Motor neuron (in vitro differentiated cells): ENCODE data around the gene FRMD7. TPM values are rescaled to one million over a fixed set of nuclear protein-coding genes. Genes with fewer than 3 reads are reported as not detected.
"Not testable (repeated sequence)": the region's sequence is repeated elsewhere in the genome, so short reads cannot be mapped to it uniquely, and the experiment has no call there.

Experiments used
- ATAC-seq, 8 experiments: fragments of 200-7000 bp; cut with Tn5 transposase; replicated peaks in 6 of 8; 2 replicates each; pipeline ENCODE4 v1.8.0; 2021; ENCODE audit warnings: mild to moderate bottlenecking in 8 of 8, moderate library complexity in 8 of 8
- H3K27ac ChIP-seq, 2 donors: fragments of 250-450 bp; sonication (Bioruptor Pico); 2 replicates each; pipeline ENCODE4 v1.9.0; 2021; ENCODE audit warnings: antibody characterized with exemption in 2 of 2, mild to moderate bottlenecking in 2 of 2, moderate library complexity in 1 of 2
- H3K4me1 ChIP-seq, 2 donors: fragments of 250-450 bp; sonication (Bioruptor Pico); replicated peaks in 1 of 2; 2 replicates each; pipeline ENCODE4 v1.6.1; 2021; ENCODE audit warnings: antibody characterized with exemption in 2 of 2, mild to moderate bottlenecking in 2 of 2, moderate library complexity in 1 of 2
- H3K4me3 ChIP-seq, 5 donors: fragments of 250-450 bp; sonication (Bioruptor Pico); 2 replicates each; pipeline ENCODE4 v1.9.0; 2021; ENCODE audit warnings: antibody characterized with exemption in 5 of 5, mild to moderate bottlenecking in 5 of 5, moderate library complexity in 4 of 5
- WGBS, 10 experiments: fragments of 450-650 bp; shearing (Covaris generic); methylation state at CpG; one replicate each; pipeline ENCODE4 v1.0.0; 2022; 5-methylcytosine and 5-hydroxymethylcytosine counted together
- in situ Hi-C, 9 experiments: fragments of 400-800 bp; cut with MboI; loops; one replicate each; pipeline ENCODE4 v1.15.0; 2021; ENCODE audit warnings: low sequenced_read_pairs in 9 of 9, low pct_unique_long_range_greater_than_20kb in 2 of 9; ENCODE audit not compliant: unreplicated experiment in 9 of 9
- total RNA-seq, 8 experiments: library from RNA; unstranded; fragments of 300-600 nt; gene quantifications; 2 replicates each; pipeline versions ENCODE4 v1.2.3 to v1.2.4, GENCODE V29; 2022

Gene FRMD7, protein sequence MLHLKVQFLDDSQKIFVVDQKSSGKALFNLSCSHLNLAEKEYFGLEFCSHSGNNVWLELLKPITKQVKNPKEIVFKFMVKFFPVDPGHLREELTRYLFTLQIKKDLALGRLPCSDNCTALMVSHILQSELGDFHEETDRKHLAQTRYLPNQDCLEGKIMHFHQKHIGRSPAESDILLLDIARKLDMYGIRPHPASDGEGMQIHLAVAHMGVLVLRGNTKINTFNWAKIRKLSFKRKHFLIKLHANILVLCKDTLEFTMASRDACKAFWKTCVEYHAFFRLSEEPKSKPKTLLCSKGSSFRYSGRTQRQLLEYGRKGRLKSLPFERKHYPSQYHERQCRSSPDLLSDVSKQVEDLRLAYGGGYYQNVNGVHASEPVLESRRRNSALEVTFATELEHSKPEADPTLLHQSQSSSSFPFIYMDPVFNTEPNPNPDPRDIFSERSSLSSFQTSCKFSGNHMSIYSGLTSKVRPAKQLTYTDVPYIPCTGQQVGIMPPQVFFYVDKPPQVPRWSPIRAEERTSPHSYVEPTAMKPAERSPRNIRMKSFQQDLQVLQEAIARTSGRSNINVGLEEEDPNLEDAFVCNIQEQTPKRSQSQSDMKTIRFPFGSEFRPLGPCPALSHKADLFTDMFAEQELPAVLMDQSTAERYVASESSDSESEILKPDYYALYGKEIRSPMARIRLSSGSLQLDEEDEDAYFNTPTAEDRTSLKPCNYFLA
- total RNA-seq: under 1 TPM in 7 of 8 experiments, not detected in 1; 0.08 to 0.36 (median 0.16) TPM

DNA sequence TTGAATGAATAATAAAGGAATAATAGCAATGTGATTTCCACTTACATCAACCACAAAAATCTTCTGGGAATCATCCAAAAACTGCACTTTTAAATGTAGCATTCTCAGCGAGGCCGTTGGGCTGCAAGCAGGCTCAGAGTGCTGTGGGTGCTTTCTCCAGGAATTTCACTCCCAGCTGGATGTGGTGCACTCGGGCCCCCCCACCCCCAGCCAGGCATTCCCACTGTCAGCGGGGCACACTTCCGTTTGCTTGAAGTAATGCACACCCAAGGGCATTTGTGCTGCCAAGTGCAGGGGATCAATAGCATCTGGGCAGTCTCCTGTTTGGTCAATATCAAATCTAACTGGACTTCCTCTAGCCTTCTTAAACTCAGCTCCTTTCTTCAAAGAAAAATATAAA lies at the start of gene FRMD7:
Gene FRMD7, minus strand, starts transcription at position 278 of the 400 bp plus-strand sequence. Its CDS starts 176 bp downstream, at position 102.
- 0 to 70% (median 15%) methylated on average over 1 to 5 of the region's 5 CpGs; no CpG with 5 or more reads in 6 of the 10 experiments for WGBS, 10 experiments
- in situ Hi-C loops: no loop called here
- ATAC-seq: no peak
- H3K27ac ChIP-seq: no peak within 1 kb of the TSS
- no peak within 1 kb of the TSS for H3K4me3 ChIP-seq
- no peaks in the 10 kb centered on the region for H3K4me1 ChIP-seq

DNA sequence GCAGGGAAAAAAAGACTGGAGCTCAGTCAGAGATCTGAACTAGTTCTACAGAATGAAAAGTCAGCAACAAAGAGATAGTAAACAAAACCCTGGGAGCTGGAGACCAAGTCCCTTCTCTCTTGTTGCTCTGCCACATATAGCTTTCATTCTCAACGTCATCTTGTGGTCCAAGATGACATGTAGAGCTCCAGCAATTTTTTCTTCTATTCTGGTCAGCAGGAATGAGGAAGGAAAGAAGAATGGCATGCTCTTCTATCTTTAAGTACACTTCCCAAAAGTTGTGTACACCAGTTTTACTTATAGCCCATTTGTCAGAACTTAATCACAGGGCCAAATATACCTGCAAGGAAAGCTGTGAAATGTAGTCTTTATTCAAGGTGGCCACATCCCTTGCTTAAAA lies 45.8 kb upstream of the FRMD7 start:
- in situ Hi-C loops: no loop called here
- Histone ChIP-seq H3K4me3 (no peak overlapping the region), H3K4me1 (no peaks in the 10 kb centered on the region), H3K27ac (no peak overlapping the region)
- no peak for ATAC-seq
- 30 to 100% (median 100%) methylated on average over 1 of the region's 1 CpG; no CpG with 5 or more reads in 7 of the 10 experiments for WGBS, 10 experiments

DNA sequence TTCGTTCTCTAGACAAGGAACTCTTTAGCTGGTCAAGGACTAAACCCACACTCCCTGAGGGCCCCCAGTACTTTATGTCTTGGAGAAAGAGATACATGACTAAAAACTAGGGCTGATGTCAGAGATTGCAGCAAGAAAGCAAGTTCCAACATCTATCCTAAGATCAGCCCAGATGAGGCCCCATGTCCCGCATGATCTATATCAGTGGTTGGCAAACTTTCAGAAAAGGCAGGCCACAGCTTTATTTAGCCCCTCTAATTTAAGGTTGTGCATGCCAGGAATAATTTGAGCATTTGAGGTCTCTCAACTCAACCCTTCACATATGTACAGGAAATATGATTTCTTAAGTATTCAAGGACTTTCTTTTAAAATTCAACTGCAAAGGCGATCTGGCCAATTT lies 44.1 kb upstream of the FRMD7 start:
- H3K27ac ChIP-seq: no peak overlapping the region
- WGBS, 10 experiments: 33 to 100% (median 81%) methylated on average over 1 to 3 of the region's 3 CpGs; no CpG with 5 or more reads in 5 of the 10 experiments
- H3K4me3 ChIP-seq: no peak overlapping the region
- in situ Hi-C loops: no loop called here
- H3K4me1 ChIP-seq: no peaks in the 10 kb centered on the region
- ATAC-seq: no peak

DNA sequence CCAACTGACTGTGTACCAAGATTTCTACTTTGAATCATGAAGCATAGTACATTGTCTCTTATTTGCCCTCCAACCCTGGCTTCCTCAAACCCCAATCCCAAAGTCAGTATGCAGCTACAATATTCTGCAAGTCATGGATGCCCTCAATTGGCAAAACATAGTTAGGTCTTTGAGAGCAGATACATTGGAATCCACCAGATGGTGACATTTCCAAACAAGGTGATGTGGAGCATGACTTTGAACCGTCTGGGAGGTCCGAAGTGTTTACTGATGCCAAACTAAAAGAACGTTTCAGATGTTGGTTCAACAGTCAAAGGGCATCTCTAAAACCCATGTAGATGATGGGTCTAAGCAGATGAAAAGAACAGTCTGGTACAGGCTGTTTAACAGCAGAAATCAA lies 43.7 kb upstream of the FRMD7 start:
- 14 to 92% (median 45%) methylated on average over 2 to 3 of the region's 3 CpGs; no CpG with 5 or more reads in 6 of the 10 experiments for WGBS, 10 experiments
- ATAC-seq: no peak
- in situ Hi-C loops: no loop called here
- Histone ChIP-seq H3K4me1 (no peaks in the 10 kb centered on the region), H3K4me3 (no peak overlapping the region), H3K27ac (no peak overlapping the region)

DNA sequence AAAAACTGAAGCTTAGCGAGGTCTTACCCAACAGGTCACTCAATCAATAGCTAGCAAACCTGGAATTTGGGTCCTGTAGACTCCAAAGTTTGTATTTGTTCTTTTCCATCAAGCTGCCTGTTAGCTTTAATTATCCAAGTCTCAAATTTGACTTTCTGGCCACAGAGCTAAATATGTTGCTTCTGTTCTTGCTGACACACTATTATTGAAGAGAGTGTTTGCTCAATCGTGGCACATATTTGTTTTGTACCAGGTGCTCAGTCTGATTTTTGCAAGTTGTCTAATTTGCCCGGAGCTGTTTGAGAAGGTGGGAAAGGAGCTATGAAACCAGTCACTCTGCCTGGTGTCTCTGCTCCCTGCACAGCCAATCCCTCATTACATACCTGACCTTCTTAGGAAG lies 41.7 kb upstream of the FRMD7 start:
- WGBS, 10 experiments: 15 to 100% (median 54%) methylated on average over 1 to 3 of the region's 3 CpGs; no CpG with 5 or more reads in 6 of the 10 experiments
- ATAC-seq: no peak
- H3K4me3 ChIP-seq: no peak overlapping the region
- H3K4me1 ChIP-seq: no peaks in the 10 kb centered on the region
- in situ Hi-C loops: no loop called here
- H3K27ac ChIP-seq: no peak overlapping the region

DNA sequence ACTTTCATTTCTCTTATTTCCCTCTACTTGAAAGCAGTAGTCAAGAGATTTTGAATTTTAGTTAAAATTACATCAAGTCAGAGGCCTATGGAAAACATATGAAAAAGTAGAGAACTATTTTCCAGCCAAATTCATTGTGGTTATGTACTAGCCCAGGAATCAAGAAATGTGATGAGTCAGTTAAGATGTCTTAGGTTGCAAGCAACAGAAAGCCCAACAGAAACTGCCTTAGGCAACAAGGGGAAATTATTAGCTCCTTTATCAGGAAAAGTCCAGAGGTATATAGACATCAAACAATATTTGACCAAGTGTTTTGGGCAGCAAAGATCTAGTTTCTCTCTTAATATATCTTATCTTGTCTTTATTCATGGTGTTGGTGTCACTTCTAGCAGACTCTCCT lies 37.8 kb upstream of the FRMD7 start:
- H3K4me1 ChIP-seq: no peaks in the 10 kb centered on the region
- H3K27ac ChIP-seq: no peak overlapping the region
- in situ Hi-C loops: no loop called here
- H3K4me3 ChIP-seq: no peak overlapping the region
- ATAC-seq: no peak

DNA sequence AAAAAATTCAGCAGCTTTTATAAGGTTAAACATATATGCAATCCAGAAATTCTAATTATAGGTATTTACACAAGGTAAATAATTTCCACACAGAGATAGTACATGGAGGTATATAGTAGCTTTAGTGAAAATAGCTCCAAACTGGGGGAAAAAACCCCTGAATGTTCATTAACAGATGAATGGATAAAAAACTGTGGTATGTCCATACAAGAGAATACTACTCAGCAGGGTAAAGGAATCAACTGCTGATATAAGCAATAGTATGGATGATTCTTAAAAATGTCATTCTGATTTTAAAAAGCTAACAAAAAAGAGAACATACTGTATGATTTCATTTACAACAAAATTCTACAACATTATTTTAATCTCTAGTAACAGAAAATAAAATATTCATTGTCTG lies 37.2 kb upstream of the FRMD7 start:
- in situ Hi-C loops: no loop called here
- Histone ChIP-seq H3K4me1 (no peaks in the 10 kb centered on the region), H3K27ac (no peak overlapping the region), H3K4me3 (no peak overlapping the region)
- no peak for ATAC-seq

DNA sequence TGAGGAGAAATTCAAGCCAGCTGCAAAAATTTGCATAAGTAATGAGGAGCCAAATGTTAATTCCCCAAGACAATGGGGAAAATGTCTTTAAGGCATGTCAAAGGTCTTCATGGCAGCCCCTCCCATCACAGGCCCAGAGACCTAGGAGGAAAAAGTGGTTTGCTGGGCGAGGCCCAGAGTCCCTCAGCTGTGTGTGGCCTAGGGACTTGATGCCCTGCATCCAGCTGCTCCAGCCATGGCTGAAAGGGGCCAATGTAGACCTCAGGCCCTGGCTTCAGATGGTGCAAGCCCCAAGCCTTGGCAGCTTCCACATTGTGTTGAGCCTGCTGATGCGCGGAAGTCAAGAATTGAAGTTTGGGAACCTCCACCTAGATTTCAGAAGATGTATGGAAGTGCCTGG lies 35.3 kb upstream of the FRMD7 start:
- ATAC-seq, H3K4me3 ChIP-seq, in situ Hi-C loops, H3K4me1 ChIP-seq, H3K27ac ChIP-seq: not testable (repeated sequence)
- 67% methylated on average over 2 of the region's 3 CpGs; no CpG with 5 or more reads in 9 of the 10 experiments for WGBS, 10 experiments

DNA sequence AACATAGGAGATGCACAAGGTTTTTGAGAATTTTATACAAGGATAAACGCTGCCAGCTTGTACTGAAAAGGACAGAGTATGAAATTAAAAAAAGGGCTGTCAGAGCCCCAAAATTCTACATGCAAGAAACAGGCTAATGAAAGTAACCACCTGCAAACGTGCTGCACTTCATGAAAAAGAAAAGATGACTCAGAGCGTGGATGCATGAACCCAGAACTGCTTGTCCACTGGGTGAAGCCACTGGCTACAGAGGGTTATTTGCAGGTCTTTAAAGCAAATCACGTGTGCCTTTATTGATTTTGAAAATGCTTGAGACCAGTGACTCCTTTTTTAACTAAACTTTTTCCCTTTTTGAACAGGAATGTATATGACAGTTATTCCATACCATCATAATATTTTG lies 25.3 kb upstream of the FRMD7 start:
- WGBS, 10 experiments: 0 to 80% (median 50%) methylated on average over 1 to 4 of the region's 4 CpGs; no CpG with 5 or more reads in 4 of the 10 experiments
- H3K27ac ChIP-seq: no peak overlapping the region
- no peak overlapping the region for H3K4me3 ChIP-seq
- H3K4me1 ChIP-seq: no peaks in the 10 kb centered on the region
- in situ Hi-C loops: no loop called here
- ATAC-seq: no peak

DNA sequence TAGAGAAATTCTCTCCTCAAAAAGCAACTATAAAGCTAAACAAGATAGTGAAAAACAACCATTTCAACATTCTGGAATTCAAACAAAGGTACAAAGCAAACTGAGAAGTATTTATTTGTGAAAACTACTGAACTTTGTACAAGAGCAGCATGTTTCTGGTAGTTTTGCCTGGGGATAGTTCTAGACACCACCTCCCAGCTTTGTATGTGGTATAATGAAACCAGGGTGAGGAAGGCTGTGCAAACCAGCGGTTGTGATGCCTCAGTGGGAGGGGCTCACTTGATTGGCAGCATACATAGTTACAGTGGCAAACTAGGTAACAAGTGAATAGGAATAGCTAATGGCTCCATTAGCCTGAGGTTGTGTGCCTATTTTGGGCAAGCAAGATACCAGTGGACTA lies 18.6 kb upstream of the FRMD7 start:
- in situ Hi-C loops: no loop called here
- Histone ChIP-seq H3K4me1 (no peaks in the 10 kb centered on the region), H3K27ac (no peak overlapping the region), H3K4me3 (no peak overlapping the region)
- WGBS, 10 experiments: 0 to 33% methylated on average over 1 of the region's 1 CpG; no CpG with 5 or more reads in 8 of the 10 experiments
- ATAC-seq: peak in 1 of 8 experiments; percentile 28

DNA sequence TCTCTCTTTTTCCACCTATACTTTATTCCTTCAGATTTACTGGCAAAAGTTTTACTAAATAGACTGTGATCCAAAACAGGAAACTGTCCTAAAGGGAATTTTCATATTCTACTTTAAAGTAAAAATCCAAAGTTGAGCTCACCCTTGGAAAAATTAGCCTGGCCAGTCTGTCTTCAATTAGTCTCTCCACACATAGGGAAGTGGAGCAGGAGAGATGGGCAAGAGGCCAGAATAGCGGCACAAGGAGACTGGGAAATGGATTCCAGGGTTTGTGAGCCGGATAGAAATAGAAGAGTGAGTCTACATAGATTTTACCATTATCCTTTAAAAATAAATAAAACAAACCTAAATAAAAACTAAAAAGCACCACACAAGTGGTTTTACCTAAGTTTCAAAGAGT lies 16.2 kb upstream of the FRMD7 start:
- H3K27ac ChIP-seq: no peak overlapping the region
- H3K4me3 ChIP-seq: no peak overlapping the region
- WGBS, 10 experiments: 0 to 60% (median 0%) methylated on average over 1 to 2 of the region's 2 CpGs; no CpG with 5 or more reads in 7 of the 10 experiments
- no peak for ATAC-seq
- no peaks in the 10 kb centered on the region for H3K4me1 ChIP-seq
- in situ Hi-C loops: no loop called here

DNA sequence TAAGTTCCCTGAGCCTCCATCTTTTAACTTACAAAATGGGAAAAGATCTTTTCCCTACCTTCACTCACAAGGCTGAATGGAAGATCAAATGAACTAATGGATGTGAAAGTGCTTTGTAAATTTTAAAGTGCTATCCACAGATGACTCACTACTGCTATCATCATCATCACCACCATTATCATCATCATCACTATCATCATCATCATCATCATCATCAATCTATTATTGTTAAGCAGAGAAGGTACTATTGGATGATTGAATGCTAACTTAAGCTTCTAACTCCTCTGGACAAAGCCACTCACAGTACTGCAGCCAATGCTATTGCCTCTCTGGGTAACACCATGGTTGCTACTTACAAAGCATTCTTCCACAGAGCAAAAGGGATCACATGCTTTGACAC lies 1.9 kb downstream of the FRMD7 start:
- no peak for ATAC-seq
- in situ Hi-C loops: no loop called here
- no peaks in the 10 kb centered on the region for H3K4me1 ChIP-seq
- H3K4me3 ChIP-seq: no peak overlapping the region
- no peak overlapping the region for H3K27ac ChIP-seq

DNA sequence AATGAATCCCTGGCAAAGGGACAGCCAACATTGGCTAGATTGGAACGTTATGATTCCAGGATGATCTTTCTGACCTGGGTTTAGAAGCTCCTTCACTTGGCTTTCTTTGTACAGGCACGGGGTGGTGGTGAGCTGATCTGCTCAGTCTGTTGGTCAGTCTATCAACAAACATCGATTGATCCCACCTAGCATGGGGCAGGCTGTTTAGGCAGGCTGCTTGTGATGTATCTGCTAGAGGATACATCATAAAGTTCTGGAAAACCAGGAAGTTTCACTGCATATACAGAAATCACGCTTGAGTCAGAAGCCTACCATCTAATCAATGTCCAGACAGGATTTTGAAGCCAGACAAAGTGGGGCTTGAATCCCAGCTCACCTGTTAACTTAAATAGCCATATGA lies 6.9 kb downstream of the FRMD7 start:
- no peak overlapping the region for H3K4me3 ChIP-seq
- peaks cover 4 to 11% of the 10 kb centered on the region in 2 donors for H3K4me1 ChIP-seq
- no peak for ATAC-seq
- in situ Hi-C loops: no loop called here
- no peak overlapping the region for H3K27ac ChIP-seq
- WGBS, 10 experiments: 20 to 83% (median 50%) methylated on average over 1 to 4 of the region's 4 CpGs; no CpG with 5 or more reads in 6 of the 10 experiments
